ENCODE measurements around the gene DGUOK.

DGUOK gene

DNA sequence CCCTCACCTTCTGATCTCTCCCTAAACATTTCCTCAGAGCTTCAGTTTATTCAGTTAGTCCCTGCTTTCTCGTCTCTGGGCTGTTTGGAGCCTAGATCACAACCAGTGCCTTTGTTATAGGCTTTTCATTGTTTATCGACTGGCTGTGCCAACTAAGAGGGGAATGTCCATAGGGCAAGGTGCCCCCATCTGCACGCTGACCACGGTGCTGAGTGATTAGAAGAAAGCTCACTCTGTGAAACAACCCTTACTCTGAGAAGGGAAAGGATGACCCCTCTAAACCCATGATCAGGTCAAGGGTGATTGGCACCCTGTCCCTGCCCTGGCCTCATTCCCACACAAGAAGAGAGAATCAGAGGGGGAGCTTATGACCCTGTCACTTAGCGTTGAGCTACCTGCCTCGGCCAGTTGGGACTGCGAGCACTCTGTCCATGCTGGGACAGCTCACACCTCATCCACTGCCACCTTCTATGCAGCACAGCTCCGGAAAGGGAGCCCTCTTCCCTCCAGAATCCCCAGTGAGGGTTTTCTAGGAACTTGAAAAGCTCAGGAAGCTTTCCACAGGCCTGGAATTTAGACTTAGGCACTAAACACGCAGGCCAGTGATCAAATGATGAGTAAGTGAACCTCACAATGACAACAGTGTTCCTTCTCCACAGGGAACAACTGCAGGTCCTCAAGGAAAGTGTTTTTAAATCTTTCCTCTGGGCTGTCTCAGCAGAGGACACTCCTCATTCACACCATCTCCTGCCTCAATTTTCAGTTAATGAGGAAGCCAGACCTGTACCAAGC lies 36.2 kb upstream of the DGUOK start:
- Histone ChIP-seq H3K4me2 (ENCODE audit: insufficient read depth, low read length, poor library complexity, severe bottlenecking) (no peak overlapping the region), H4K8ac (ENCODE audit: low read depth, low read length) (no peak overlapping the region), H3K23ac (ENCODE audit: low read depth, low read length, poor library complexity) (no peak overlapping the region), H3K14ac (ENCODE audit: low read length) (peak overlapping the region; percentile 11), H3K4me1 (ENCODE audit: control insufficient read depth in 2 of 2, insufficient read depth in 1 of 2, low read depth in 1 of 2, low read length in 2 of 2) (peaks cover 0 to 3% of the 10 kb centered on the region in 2 donors), H3K4ac (ENCODE audit: low read length) (no peak overlapping the region), H3K18ac (ENCODE audit: low read length) (no peak overlapping the region), H3K9me3 (replicated peaks in 1 of 2; ENCODE audit: control insufficient read depth in 2 of 2, insufficient read depth in 1 of 2, low read depth in 1 of 2, low read length in 2 of 2) (no peaks in the 10 kb centered on the region), H3K79me1 (ENCODE audit: low read depth, low read length) (no peaks in the 10 kb centered on the region), H3K27ac (replicated peaks; ENCODE audit: low read length) (no peak overlapping the region), H3K36me3 (replicated peaks in 1 of 2; ENCODE audit: control insufficient read depth in 2 of 2, insufficient read depth in 2 of 2, low read length in 2 of 2) (no peaks in the 10 kb centered on the region), H4K91ac (ENCODE audit: low read depth, low read length, poor library complexity) (no peak overlapping the region), H3K9ac (ENCODE audit: low read depth, low read length, poor library complexity) (no peak overlapping the region), H2AFZ (ENCODE audit: low read length) (no peak overlapping the region), H2BK12ac (ENCODE audit: low read length) (no peak overlapping the region), H3K27me3 (ENCODE audit: control insufficient read depth in 3 of 3, insufficient read depth in 3 of 3, low read depth in 1 of 3, low read length in 3 of 3) (peaks cover 0 to 23% (median 0%) of the 10 kb centered on the region in 3 experiments), H2BK120ac (ENCODE audit: low read depth, low read length) (no peak overlapping the region), H2AK5ac (ENCODE audit: low read depth, low read length) (no peak overlapping the region), H2BK5ac (ENCODE audit: low read length) (no peak overlapping the region), H2BK15ac (ENCODE audit: low read length) (no peak overlapping the region), H3K4me3 (ENCODE audit: low read length in 2 of 2) (no peak overlapping the region)
- WGBS, 2 donors (ENCODE audit: extremely low coverage in 2 of 2, insufficient read length in 2 of 2, insufficient replicate concordance in 1 of 2), result no CpG with 5 or more reads among the region's 9 CpGs
- DNase-seq (ENCODE audit: low spot score), result no peak

DNA sequence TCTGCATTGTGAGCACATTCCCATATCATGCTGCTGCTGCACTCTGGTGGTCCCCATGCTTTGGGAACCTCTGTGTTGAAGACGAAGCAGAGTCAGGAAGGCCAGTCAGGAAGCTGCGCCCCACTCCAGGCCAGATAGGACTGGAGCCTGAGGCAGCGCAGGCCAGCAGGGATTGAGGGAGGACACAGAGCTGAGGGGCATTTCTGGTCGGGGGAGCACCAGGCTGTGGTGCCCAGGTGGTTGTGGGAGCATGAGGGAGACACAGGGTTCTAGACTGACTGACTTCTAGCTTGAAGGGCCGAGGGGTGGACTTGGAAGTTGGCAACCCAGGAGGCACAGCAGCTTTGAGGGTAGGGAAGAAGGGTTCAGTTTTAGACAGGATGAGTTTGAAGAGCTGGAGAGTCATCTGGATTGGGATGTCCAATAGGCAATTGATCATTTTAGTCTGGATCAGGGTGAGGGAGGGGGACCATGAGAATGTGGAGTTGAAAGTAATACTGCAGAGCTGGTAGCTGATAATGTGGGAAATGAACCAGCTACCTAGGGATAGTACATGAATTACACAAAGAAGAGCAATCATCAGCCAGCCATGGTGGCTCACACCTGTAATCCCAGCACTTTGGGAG lies 35.3 kb upstream of the DGUOK start:
- Histone ChIP-seq H2AK5ac (ENCODE audit: low read depth, low read length) (peak overlapping the region; percentile 24), H3K4me1 (ENCODE audit: control insufficient read depth in 2 of 2, insufficient read depth in 1 of 2, low read depth in 1 of 2, low read length in 2 of 2) (peaks cover 2 to 5% of the 10 kb centered on the region in 2 donors), H2BK12ac (ENCODE audit: low read length) (no peak overlapping the region), H2BK15ac (ENCODE audit: low read length) (peak overlapping the region; percentile 27), H3K18ac (ENCODE audit: low read length) (peak overlapping the region; percentile 67), H3K4me2 (ENCODE audit: insufficient read depth, low read length, poor library complexity, severe bottlenecking) (no peak overlapping the region), H4K8ac (ENCODE audit: low read depth, low read length) (no peak overlapping the region), H3K79me1 (ENCODE audit: low read depth, low read length) (no peaks in the 10 kb centered on the region), H2BK5ac (ENCODE audit: low read length) (no peak overlapping the region), H3K27me3 (ENCODE audit: control insufficient read depth in 3 of 3, insufficient read depth in 3 of 3, low read depth in 1 of 3, low read length in 3 of 3) (peaks cover 0 to 23% (median 0%) of the 10 kb centered on the region in 3 experiments), H3K9me3 (replicated peaks in 1 of 2; ENCODE audit: control insufficient read depth in 2 of 2, insufficient read depth in 1 of 2, low read depth in 1 of 2, low read length in 2 of 2) (no peaks in the 10 kb centered on the region), H3K23ac (ENCODE audit: low read depth, low read length, poor library complexity) (peak overlapping the region; percentile 51), H3K14ac (ENCODE audit: low read length) (no peak overlapping the region), H3K4me3 (ENCODE audit: low read length in 2 of 2) (no peak overlapping the region), H3K36me3 (replicated peaks in 1 of 2; ENCODE audit: control insufficient read depth in 2 of 2, insufficient read depth in 2 of 2, low read length in 2 of 2) (no peaks in the 10 kb centered on the region), H2BK120ac (ENCODE audit: low read depth, low read length) (peak overlapping the region; percentile 82), H3K9ac (ENCODE audit: low read depth, low read length, poor library complexity) (no peak overlapping the region), H4K91ac (ENCODE audit: low read depth, low read length, poor library complexity) (no peak overlapping the region), H2AFZ (ENCODE audit: low read length) (no peak overlapping the region), H3K27ac (replicated peaks; ENCODE audit: low read length) (no peak overlapping the region), H3K4ac (ENCODE audit: low read length) (no peak overlapping the region)
- no CpG with 5 or more reads among the region's 5 CpGs for WGBS, 2 donors (ENCODE audit: extremely low coverage in 2 of 2, insufficient read length in 2 of 2, insufficient replicate concordance in 1 of 2)
- DNase-seq (ENCODE audit: low spot score), result no peak

DNA sequence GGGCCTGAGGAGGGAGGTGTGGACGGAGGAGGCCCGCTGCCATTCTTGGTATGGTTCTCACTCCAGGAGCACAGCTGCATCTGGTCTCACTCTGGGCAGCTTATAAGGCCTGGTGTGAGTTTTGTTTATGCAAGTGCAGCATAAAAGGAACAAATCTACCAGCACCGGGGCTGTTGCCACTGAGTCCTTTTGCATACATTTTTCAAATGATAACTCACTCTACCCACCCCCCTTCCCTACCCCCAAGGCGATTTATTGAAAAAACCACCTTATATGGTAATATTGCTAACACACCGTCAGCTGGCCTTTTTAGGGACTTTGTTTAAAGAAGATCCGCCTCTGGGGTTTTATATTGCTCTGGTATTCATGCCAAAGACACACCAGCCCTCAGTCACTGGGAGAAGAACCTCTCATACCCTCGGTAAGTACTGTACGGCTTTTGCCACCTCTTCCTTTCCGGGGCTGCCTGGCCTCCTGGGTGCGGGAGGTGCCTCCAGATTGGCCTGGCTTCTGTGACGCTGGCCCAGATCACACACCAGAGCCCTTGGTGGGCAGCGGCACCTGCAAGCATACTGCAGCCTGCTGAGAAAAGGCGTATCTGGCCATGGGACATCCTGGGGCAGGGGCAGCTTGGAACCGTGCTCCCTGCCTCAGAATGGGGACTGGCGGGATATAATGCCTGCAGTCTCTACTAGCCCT lies 33.9 kb upstream of the DGUOK start, which contains the start of gene ACTG2:
Gene ACTG2, plus strand, starts transcription at position 378 of the 699 bp plus-strand sequence. CDS start 8,304 bp downstream, outside the sequence.
- peak within 1 kb of the TSS; percentile 95 for H4K8ac ChIP-seq (ENCODE audit: low read depth, low read length)
- H3K14ac ChIP-seq (ENCODE audit: low read length), result peak within 1 kb of the TSS; percentile 49
- no peak for DNase-seq (ENCODE audit: low spot score)
- H2AK5ac ChIP-seq (ENCODE audit: low read depth, low read length), result no peak within 1 kb of the TSS
- H3K27ac ChIP-seq (replicated peaks; ENCODE audit: low read length), result no peak within 1 kb of the TSS
- H2BK120ac ChIP-seq (ENCODE audit: low read depth, low read length), result no peak within 1 kb of the TSS
- no CpG with 5 or more reads among the region's 15 CpGs for WGBS, 2 donors (ENCODE audit: extremely low coverage in 2 of 2, insufficient read length in 2 of 2, insufficient replicate concordance in 1 of 2)
- no peaks in the 10 kb centered on the region for H3K9me3 ChIP-seq (replicated peaks in 1 of 2; ENCODE audit: control insufficient read depth in 2 of 2, insufficient read depth in 1 of 2, low read depth in 1 of 2, low read length in 2 of 2)
- H3K4me1 ChIP-seq (ENCODE audit: control insufficient read depth in 2 of 2, insufficient read depth in 1 of 2, low read depth in 1 of 2, low read length in 2 of 2), result peaks cover 6 to 13% of the 10 kb centered on the region in 2 donors
- H2BK12ac ChIP-seq (ENCODE audit: low read length), result no peak within 1 kb of the TSS
- no peak within 1 kb of the TSS for H3K4me3 ChIP-seq (ENCODE audit: low read length in 2 of 2)
- no peaks in the 10 kb centered on the region for H3K36me3 ChIP-seq (replicated peaks in 1 of 2; ENCODE audit: control insufficient read depth in 2 of 2, insufficient read depth in 2 of 2, low read length in 2 of 2)
- H3K18ac ChIP-seq (ENCODE audit: low read length), result peak within 1 kb of the TSS; percentile 25
- no peak within 1 kb of the TSS for H2BK15ac ChIP-seq (ENCODE audit: low read length)
- H2AFZ ChIP-seq (ENCODE audit: low read length), result peak within 1 kb of the TSS; percentile 64
- H3K9ac ChIP-seq (ENCODE audit: low read depth, low read length, poor library complexity), result no peak within 1 kb of the TSS
- no peak within 1 kb of the TSS for H4K91ac ChIP-seq (ENCODE audit: low read depth, low read length, poor library complexity)
- H3K4me2 ChIP-seq (ENCODE audit: insufficient read depth, low read length, poor library complexity, severe bottlenecking), result no peak within 1 kb of the TSS
- H2BK5ac ChIP-seq (ENCODE audit: low read length), result no peak within 1 kb of the TSS
- H3K4ac ChIP-seq (ENCODE audit: low read length), result no peak within 1 kb of the TSS
- H3K79me1 ChIP-seq (ENCODE audit: low read depth, low read length), result no peaks in the 10 kb centered on the region
- H3K27me3 ChIP-seq (ENCODE audit: control insufficient read depth in 3 of 3, insufficient read depth in 3 of 3, low read depth in 1 of 3, low read length in 3 of 3), result peaks cover 0 to 26% (median 0%) of the 10 kb centered on the region in 3 experiments
- H3K23ac ChIP-seq (ENCODE audit: low read depth, low read length, poor library complexity), result no peak within 1 kb of the TSS
